SK-N-MC (cell line): ENCODE data around the gene DGKE.

Experiments used
- EZH2 ChIP-seq: fragments of 200-600 bp; sonication (generic); IDR thresholded peaks from one replicate; pipeline ENCODE4 v1.6.1; 2017; ENCODE audit warnings: antibody characterized with exemption
- POLR2AphosphoS5 ChIP-seq: IDR thresholded peaks from 2 replicates; pipeline ENCODE4 v1.6.1; 2012; ENCODE audit warnings: mild to moderate bottlenecking, low read depth, low read length, borderline replicate concordance

GRCh38 chr17:56833057-56833808 is 718 bp upstream of the DGKE start:
- TF ChIP-seq POLR2AphosphoS5 (no peak), EZH2 (no peak)
